ENCODE results near the gene POC5. TPM values are rescaled to one million over a fixed set of nuclear protein-coding genes. Genes with fewer than 3 reads are reported as not detected.

The POC5 gene
- total and polyA plus RNA-seq, 2 of the 4 experiments (the other 2 are of a cell fraction): 6.6 to 12.9 TPM

DNA sequence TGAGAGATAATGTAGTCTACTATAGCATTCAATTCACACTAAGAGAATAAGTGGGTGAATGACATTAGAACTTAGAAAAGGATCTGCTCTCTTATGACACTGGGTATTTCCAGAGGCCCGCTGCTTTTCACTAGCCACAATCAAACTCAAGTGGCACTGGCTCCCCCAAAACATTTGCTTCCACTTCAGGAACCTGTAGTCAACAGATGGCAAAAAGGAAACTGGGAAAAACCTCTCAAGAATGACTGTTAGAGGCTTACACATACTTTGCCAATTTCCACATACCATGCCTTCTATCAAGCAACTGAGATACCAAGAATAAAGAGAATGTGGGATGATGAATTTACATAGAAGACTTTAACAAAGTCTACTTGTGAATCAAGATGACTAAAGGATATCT, 11.2 kb downstream of the POC5 start:
- Histone ChIP-seq H2BK15ac (ENCODE audit: low read depth, low read length) (no peak overlapping the region), H4K91ac (ENCODE audit: insufficient read depth, low read depth, low read length) (no peak overlapping the region), H3K9me3 (ENCODE audit: control insufficient read depth, insufficient read depth, low read length) (no peaks in the 10 kb centered on the region), H2BK20ac (ENCODE audit: low read depth, low read length) (no peak overlapping the region), H3K9ac (ENCODE audit: low read depth, low read length) (no peak overlapping the region), H4K20me1 (ENCODE audit: insufficient read depth, low read length) (no peaks in the 10 kb centered on the region), H3K56ac (ENCODE audit: extremely low read depth, insufficient read depth, low read length) (no peak overlapping the region), H3K18ac (ENCODE audit: low read depth, low read length) (no peak overlapping the region), H3K79me1 (ENCODE audit: low read depth in 1 of 2, low read length in 2 of 2) (peaks cover 9 to 13% of the 10 kb centered on the region in 2 experiments; a peak in 3 of 4 replicates), H3K9me1 (ENCODE audit: insufficient read depth, low read length) (no peaks in the 10 kb centered on the region; the same call in 1 of the 2 replicates), H3K4me2 (ENCODE audit: low read depth, low read length) (no peak overlapping the region), H2AFZ (replicated peaks; ENCODE audit: low read length, poor library complexity) (no peak overlapping the region), H4K8ac (ENCODE audit: low read depth in 2 of 2, low read length in 2 of 2) (no peak overlapping the region), H3K14ac (replicated peaks; ENCODE audit: low read depth, low read length) (no peak overlapping the region), H3K23ac (ENCODE audit: low read depth, low read length) (no peak overlapping the region), H4K5ac (ENCODE audit: low read depth, low read length) (no peak overlapping the region), H3K36me3 (ENCODE audit: control insufficient read depth, insufficient read depth, low read length) (peaks cover 11% of the 10 kb centered on the region), H3K4ac (ENCODE audit: low read depth, low read length) (no peak overlapping the region), H3K27ac (ENCODE audit: insufficient read depth, low read length) (no peak overlapping the region), H2BK5ac (ENCODE audit: low read depth, low read length, poor library complexity, severe bottlenecking) (no peak overlapping the region), H2AK5ac (ENCODE audit: low read depth, low read length) (no peak overlapping the region), H2AK9ac (replicated peaks; ENCODE audit: low read depth, low read length, poor library complexity) (no peak overlapping the region), H3K4me3 (ENCODE audit: insufficient read depth, low read depth, low read length) (no peak overlapping the region), H3K4me1 (ENCODE audit: control insufficient read depth, insufficient read depth, low read length) (no peaks in the 10 kb centered on the region), H2BK120ac (ENCODE audit: low read depth, low read length) (no peak overlapping the region), H3K27me3 (ENCODE audit: control insufficient read depth, insufficient read depth, low read length) (no peaks in the 10 kb centered on the region)
- TF ChIP-seq NFE2L2 (IDR thresholded peaks at IDR 0.05; ENCODE audit: low read depth, low read length): no peak
- TF ChIP-seq RFX5 (IDR thresholded peaks at IDR 0.05; ENCODE audit: low read depth, low read length): no peak
- TF ChIP-seq, protein P1, sequence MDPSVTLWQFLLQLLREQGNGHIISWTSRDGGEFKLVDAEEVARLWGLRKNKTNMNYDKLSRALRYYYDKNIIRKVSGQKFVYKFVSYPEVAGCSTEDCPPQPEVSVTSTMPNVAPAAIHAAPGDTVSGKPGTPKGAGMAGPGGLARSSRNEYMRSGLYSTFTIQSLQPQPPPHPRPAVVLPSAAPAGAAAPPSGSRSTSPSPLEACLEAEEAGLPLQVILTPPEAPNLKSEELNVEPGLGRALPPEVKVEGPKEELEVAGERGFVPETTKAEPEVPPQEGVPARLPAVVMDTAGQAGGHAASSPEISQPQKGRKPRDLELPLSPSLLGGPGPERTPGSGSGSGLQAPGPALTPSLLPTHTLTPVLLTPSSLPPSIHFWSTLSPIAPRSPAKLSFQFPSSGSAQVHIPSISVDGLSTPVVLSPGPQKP (IDR thresholded peaks at IDR 0.05; ENCODE audit: borderline replicate concordance, low read depth, low read length): no peak
- ChIA-PET POLR2A (ENCODE audit: unreplicated experiment) (no interaction called here), CTCF (no interaction called here)
- WGBS, 2 experiments (ENCODE audit: extremely low coverage in 2 of 2, insufficient read length in 1 of 2): no CpG with 5 or more reads among the region's 1 CpG
- in situ Hi-C loops (cut with MboI; ENCODE audit: low sequenced_read_pairs) (no loop called here), intact Hi-C loops (cut with micrococcal nuclease) (no loop called here), dilution Hi-C loops (cut with HindIII; ENCODE audit: low sequenced_read_pairs, unreplicated experiment) (no loop called here)
- ATAC-seq (ENCODE audit: low read depth): peak; percentile 27
- DNase-seq: peak; percentile 14
- no TSS peak for BruUV-seq (replicated peaks)

Measured in IMR-90 (cell line).